Muscle of leg (tissue), 11 donors: ENCODE data around the gene ZNF446. TPM values are rescaled to one million over a fixed set of nuclear protein-coding genes. Genes with fewer than 3 reads are reported as not detected.
"Not testable (repeated sequence)": the region's sequence is repeated elsewhere in the genome, so short reads cannot be mapped to it uniquely, and the experiment has no call there.

ENCODE experiments used
- DNase-seq: peaks from one replicate; pipeline ENCODE4 v3.0.0; 2013
- H3K27ac ChIP-seq: one replicate; pipeline ENCODE4 v1.5.1; 2013; ENCODE audit warnings: mild to moderate bottlenecking, low read length, control low read depth
- H3K27me3 ChIP-seq: one replicate; pipeline ENCODE4 v1.6.1; 2013; ENCODE audit warnings: low read length; ENCODE audit not compliant: control insufficient read depth, insufficient read depth
- H3K36me3 ChIP-seq: one replicate; pipeline ENCODE4 v1.6.1; 2013; ENCODE audit warnings: low read length; ENCODE audit not compliant: control insufficient read depth, insufficient read depth
- H3K4me1 ChIP-seq: one replicate; pipeline ENCODE4 v1.6.1; 2013; ENCODE audit warnings: low read length; ENCODE audit not compliant: control insufficient read depth, insufficient read depth
- H3K4me3 ChIP-seq: one replicate; pipeline ENCODE4 v1.5.1; 2013; ENCODE audit warnings: low read length, control low read depth
- H3K9me3 ChIP-seq: replicated peaks from 2 replicates; pipeline ENCODE4 v1.6.1; 2013; ENCODE audit warnings: low read depth, low read length; ENCODE audit not compliant: control insufficient read depth
- WGBS: methylation state at CpG from one replicate; pipeline ENCODE4 v1.1.5; 2013; ENCODE audit warnings: missing lambda C conversion rate; ENCODE audit not compliant: insufficient coverage; 5-methylcytosine and 5-hydroxymethylcytosine counted together
- polyA plus RNA-seq, 8 donors: library from polyadenylated mRNA; unstranded; fragments of 120-200 nt; gene quantifications; one replicate each; pipeline versions ENCODE4 v1.2.1 to v1.2.3, GENCODE V29; 2013; ENCODE audit warnings: inconsistent platforms in 1 of 8, low replicate concordance in 1 of 8; ENCODE audit not compliant: insufficient read length in 8 of 8, insufficient read depth in 1 of 8
- total RNA-seq: library from RNA; stranded (reverse); fragments of 120-200 nt; gene quantifications from one replicate; pipeline ENCODE4 v1.2.4, GENCODE V29; 2013

Gene ZNF446
- total and polyA plus RNA-seq, 9 donors, result 6.5 to 9.8 (median 7.8) TPM

DNA sequence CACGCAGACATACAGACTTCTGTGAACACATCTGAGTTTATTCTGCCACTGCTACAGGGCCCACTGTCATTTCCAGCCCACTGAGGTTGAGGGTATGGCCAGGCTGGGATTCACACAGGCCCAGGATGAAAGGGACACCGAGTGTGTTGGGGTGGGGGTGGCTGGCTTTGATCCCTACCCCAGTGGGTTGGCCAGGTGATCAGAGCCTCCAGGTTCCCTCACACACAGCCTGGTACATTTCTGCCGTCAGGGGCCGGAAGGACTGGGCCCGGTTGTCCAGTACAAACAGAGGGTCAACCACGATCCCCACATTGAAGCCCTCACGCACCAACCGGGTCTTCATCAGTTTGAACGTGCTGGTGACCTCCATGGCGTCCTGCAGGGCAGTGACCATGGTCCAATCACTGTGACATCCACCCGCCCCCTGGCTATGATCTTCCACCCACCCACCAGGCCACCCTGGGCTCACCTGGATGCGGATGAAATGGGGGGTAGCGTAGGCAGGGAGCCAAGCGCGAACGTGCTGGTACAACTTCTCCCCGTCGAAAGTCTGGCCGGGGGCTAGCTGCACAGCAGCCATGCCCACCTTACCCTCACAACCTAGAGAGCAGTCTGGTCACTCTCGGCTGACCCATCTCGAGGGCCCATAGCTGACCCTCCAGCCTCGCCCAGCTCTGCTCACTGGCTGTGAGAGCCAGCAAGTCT lies 22.3 kb downstream of the ZNF446 start:
- Histone ChIP-seq H3K27me3 (no peaks in the 10 kb centered on the region), H3K4me1 (peaks cover 22% of the 10 kb centered on the region), H3K4me3 (peak overlapping the region; percentile 66), H3K9me3 (no peaks in the 10 kb centered on the region), H3K36me3 (no peaks in the 10 kb centered on the region), H3K27ac (peak overlapping the region; percentile 56)
- whole genome bisulfite sequencing, result 62% methylated on average over 19 of the region's 22 CpGs
- peak; percentile 31 for DNase-seq

DNA sequence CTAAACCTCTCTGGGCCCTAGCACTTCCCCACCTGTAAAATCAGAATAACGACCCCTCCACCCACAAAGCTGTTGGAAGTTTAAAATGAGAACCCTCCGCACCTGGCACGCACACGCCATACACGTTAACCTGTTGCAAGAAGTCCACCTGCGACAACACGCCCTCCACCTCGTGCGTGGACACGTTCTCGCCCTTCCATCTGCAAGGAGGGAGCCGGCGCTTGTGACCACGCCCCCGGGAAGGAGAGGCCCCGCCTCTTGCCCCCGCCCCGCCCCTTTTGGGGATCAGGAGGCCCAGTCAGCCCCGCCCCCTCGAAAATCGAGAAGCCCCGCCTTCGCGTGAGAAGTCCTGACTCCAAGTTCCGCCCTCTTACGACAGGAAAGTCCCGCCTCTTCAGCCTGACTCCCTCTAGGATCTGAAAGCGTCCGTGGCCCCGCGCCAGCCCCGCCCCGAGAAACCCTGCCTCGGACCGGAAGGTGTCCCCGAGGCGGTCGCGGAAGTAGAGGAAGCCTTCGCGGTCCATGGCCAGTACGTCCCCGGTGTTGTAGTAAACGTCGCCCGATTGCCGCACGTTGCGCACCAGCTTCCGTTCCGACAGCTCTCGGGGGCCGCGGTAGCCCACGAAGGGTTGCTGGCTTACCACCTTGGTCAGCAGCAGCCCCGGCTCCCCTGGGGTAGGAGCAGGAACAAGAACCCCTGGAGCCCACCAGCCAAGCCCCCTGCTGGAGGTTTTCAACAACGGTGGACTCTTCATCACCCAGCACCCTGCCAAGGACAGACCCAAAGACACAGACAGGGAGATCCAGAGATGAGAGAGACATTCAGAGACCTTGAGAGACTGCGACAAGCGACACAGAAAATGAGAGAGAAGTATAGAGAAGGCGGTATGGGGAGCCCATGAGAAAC lies 23.1 kb downstream of the ZNF446 start:
- Histone ChIP-seq H3K27ac (peak overlapping the region; percentile 89), H3K4me3 (peak overlapping the region; percentile 66), H3K27me3 (no peaks in the 10 kb centered on the region), H3K4me1 (peaks cover 22% of the 10 kb centered on the region), H3K9me3 (no peaks in the 10 kb centered on the region), H3K36me3 (no peaks in the 10 kb centered on the region)
- peak; percentile 99 for DNase-seq
- WGBS, result under 1% methylated on average over 59 of the region's 60 CpGs

DNA sequence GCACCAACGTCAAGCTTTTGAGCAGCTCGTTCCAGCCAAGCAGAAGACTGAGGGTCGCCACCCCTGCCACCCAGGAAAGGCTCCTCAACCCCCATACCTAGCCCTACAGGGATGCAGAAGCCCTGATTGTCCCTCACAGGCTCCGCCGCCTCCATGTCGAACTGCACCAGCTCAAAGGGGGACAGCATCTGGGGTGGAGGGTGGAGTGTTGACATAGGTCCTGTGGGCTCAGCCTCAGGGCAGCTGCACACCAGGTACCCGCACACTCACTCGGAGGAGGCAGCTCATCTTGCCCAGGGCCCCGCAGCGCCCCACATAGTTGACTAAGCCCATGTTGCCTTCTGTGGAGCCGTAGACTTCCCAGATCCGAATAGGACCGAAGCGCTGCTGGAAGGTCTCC lies 24.1 kb downstream of the ZNF446 start:
- H3K27me3 ChIP-seq, result no peaks in the 10 kb centered on the region
- no peak overlapping the region for H3K27ac ChIP-seq
- H3K36me3 ChIP-seq, result no peaks in the 10 kb centered on the region
- WGBS, result 95% methylated on average over 12 of the region's 14 CpGs
- no peaks in the 10 kb centered on the region for H3K9me3 ChIP-seq
- DNase-seq, result no peak
- H3K4me3 ChIP-seq, result no peak overlapping the region
- H3K4me1 ChIP-seq, result peaks cover 22% of the 10 kb centered on the region

DNA sequence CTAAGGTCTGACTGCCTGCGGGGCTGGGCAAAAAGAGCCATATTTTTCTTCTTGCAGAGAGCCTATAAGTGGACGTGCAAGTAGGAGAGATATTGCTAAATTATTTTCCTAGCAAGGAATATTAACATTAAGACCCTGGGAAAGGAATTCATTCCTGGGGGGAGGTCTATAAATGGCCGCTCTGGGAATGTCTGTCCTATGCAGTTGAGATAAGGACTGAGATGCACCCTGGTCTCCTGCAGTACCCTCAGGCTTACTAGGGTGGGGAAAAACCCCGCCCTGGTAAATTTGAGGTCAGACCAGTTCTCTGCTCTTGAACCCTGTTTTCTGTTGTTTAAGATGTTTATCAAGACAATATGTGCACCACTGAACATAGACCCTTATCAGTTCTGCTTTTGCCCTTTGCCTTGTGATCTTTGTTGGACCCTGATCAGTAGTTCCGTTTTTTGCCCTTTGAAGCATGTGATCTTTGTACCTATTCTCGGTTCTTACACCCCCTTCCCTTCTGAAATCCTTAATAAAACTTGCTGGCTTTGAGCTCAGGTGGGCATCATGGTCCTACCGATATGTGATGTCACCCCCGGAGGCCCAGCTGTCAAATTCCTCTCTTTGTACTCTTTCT lies 31.6 kb downstream of the ZNF446 start:
- not testable (repeated sequence) for DNase-seq, H3K27ac ChIP-seq, H3K4me3 ChIP-seq, H3K4me1 ChIP-seq, H3K27me3 ChIP-seq, H3K36me3 ChIP-seq, H3K9me3 ChIP-seq
- 82% methylated on average over 3 of the region's 8 CpGs for WGBS

DNA sequence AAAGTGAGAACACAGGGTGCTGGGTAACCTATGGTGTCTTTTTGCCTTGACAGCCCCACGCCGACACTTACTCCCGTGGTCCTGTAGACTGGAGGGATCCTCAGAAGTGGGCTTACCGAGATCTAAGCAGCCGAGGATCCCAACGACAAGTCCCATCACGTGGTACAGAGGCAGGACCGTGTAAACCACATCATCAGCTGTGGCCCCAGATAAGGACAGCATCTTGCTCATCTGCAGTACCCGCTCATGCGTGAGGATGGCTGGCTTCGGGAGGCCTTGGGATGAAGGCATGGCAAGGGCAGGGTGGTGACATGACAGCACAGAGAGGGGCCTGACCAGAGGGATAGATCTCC lies 33.6 kb downstream of the ZNF446 start:
- Histone ChIP-seq H3K27me3 (no peaks in the 10 kb centered on the region), H3K9me3 (peaks cover 3% of the 10 kb centered on the region), H3K4me1 (peaks cover 5% of the 10 kb centered on the region), H3K27ac (no peak overlapping the region), H3K4me3 (no peak overlapping the region), H3K36me3 (peaks cover 13% of the 10 kb centered on the region)
- 80% methylated on average over 11 of the region's 11 CpGs for WGBS
- DNase-seq, result no peak

DNA sequence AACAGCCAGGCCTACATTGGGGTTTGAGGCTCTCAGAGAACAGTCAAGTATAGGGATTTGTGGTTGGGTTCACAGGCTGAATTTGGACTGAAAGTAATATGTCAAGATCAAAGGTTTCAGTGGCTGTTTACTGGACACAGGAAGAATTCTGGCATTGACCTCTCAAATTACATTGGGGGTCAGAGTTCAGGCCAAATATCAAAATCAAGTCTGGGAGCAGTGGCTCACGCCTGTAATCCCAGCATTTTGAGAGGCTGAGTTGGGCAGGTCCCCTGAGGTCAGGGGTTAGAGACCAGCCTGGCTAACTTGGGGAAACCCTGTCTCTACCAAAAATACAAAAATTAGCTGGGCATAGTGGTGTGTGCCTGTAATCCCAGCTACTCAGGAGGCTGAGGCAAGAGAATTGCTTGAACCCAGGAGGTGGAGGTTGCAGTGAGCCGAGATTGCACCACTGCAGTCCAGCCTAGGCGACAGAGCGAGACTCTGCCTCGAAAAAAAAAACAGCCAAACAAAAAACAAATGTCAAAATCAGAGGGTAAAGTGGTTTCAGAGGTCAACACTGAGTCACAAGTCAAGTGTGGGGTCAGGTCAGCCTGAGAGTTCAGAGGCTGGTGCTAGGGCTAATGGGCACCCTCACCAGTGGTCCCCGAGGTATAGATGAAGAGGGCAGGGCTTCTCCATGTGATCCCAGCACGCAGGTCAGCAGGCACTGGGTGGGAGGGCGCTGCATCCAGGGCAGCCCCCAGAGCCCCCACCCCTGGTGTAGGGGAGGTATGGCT lies 34.1 kb downstream of the ZNF446 start:
- H3K36me3 ChIP-seq, result peaks cover 14% of the 10 kb centered on the region
- peaks cover 3% of the 10 kb centered on the region for H3K9me3 ChIP-seq
- no peak overlapping the region for H3K27ac ChIP-seq
- no peak overlapping the region for H3K4me3 ChIP-seq
- no peak for DNase-seq
- peaks cover 6% of the 10 kb centered on the region for H3K4me1 ChIP-seq
- no peaks in the 10 kb centered on the region for H3K27me3 ChIP-seq
- WGBS, result 54% methylated on average over 2 of the region's 8 CpGs

DNA sequence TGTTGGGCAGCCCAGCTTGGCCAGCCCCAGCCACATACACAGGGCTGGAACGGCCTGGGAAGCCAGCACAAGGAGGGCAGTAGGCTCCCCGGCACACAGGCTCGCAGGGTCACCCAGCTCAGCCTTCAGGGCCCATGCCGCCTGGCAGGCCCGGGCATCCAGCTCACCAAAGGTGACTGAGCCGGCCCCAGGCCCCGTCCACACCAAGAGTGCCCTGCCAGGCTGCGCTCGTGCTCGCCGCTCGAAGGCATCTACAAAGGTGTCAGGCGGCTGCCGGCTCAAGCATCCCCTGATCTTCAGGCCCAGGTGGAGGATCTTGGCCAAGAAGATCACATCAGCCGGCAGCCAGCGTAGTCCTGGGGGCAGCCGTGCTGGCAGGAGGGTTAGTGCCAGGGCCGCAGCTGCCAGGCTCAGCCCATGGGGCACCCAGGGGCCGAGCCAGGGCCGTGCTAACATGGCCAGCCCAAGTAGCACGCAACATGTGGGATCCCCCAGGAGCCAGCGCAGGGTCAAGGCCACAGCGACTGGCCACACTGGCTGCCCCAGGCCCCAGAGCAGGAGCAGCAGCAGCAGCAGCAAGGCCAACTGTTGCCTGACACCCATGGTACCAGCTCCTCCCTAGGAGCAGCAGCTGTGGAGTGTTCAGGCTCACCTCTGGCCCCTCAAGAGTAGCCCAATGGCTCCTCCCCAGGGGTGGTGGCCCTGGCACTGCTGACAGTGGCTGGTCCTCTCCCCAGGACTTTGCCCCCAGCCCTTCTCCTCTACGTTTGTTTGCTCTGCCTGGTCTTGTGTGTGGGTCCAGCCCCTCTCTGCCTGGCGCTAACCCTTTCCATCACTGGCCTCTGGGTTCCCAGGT lies 35.4 kb downstream of the ZNF446 start, which contains the start of gene SLC27A5:
TSS of gene SLC27A5 (minus strand) at position 640 of the 856 bp plus-strand sequence. CDS start at position 603, 37 bp downstream.
- 85% methylated on average over 25 of the region's 25 CpGs for WGBS
- H3K4me1 ChIP-seq, result peaks cover 16% of the 10 kb centered on the region
- no peak within 1 kb of the TSS for H3K4me3 ChIP-seq
- no peaks in the 10 kb centered on the region for H3K27me3 ChIP-seq
- DNase-seq, result no peak
- no peak within 1 kb of the TSS for H3K27ac ChIP-seq
- peaks cover 3% of the 10 kb centered on the region for H3K9me3 ChIP-seq
- peaks cover 27% of the 10 kb centered on the region for H3K36me3 ChIP-seq

DNA sequence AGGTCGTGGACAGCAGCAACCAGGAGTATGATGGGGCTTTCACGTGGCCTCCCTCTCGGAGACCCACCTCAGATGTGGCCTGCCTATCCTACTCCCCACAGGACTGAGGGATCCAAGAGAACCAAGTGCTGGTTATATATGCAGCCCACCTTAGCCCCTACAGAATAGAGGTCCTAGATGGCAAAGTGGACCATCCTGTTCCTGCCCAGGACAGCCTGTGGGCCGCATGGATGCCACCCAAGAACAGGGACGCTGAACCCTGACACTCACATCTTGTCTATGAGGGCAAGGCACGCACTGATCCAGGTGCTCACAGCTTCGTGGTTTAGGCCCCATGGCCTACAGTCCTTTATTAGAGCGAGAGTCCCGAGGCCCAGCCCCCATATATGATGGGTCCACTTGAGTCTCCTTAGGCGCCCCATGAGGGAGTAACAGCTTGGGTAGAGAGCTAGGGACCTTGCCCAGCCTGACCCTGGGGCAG lies 37.1 kb downstream of the ZNF446 start:
- WGBS, result 93% methylated on average over 6 of the region's 10 CpGs
- DNase-seq, result no peak
- no peaks in the 10 kb centered on the region for H3K27me3 ChIP-seq
- peaks cover 22% of the 10 kb centered on the region for H3K4me1 ChIP-seq
- H3K9me3 ChIP-seq, result no peaks in the 10 kb centered on the region
- peaks cover 35% of the 10 kb centered on the region for H3K36me3 ChIP-seq
- no peak overlapping the region for H3K27ac ChIP-seq
- no peak overlapping the region for H3K4me3 ChIP-seq
